OCI-LY3 (cell line): Measurements from ENCODE around the gene NFKB2.

Source experiments
- CTCF ChIP-seq: fragments of 200-600, 300-600 bp; sonication (generic); IDR thresholded peaks from 2 replicates; pipeline ENCODE4 v1.5.1; 2014; ENCODE audit warnings: antibody characterized with exemption, low read length, low read depth
- EZH2phosphoT487 ChIP-seq: fragments of 200-600 bp; shearing (Covaris generic); IDR thresholded peaks from 2 replicates; pipeline ENCODE4 v1.6.1; 2018; ENCODE audit warnings: antibody characterized with exemption, mixed run types, low read depth

DNA sequence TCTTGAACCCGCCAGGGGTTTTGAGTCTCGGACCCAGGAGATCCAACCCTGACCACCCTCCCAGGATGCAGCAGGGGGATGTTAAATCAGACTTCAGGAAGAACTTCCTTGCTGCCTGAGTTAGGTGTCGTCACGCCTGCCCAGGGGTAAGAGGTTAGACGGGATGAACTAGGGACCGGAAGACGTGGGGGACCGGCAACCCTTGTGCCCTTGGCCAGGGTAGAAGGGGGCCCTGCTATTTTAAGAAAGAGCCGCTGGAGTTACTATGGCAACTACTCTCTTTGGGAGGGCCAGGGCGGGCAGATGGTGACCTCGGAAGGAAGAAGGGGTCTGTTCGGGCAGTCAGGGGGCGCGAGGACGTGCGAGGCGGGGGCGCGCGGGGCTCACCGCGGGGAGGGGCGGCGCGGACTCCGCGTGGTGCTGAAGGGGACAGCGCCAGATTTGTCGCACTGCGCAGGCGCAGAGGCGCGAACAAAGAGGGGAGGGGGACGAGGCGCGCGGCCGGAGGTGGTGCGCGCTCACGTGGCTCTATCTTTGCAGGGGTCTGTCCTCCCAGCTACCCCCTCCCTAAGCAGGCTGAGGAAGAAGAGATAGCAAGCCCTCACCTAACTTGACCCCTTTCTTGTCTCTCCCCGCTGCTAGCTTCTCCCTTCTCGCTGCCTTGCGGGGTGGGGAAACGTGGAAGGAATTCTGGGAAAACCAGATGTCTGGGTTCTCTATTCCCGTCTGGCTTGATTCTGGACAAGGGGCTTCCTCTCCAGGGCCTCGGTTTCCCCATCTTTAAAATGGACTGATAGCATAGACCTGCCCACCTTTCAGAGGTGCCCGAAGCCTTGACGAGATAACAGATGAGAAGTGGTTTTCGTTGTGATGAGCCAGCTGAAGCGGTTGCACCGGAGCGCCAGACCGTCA is 24.0 kb downstream of the NFKB2 start:
- TF ChIP-seq CTCF (no peak), EZH2phosphoT487 (no peak)
